Stimulated activated CD4-positive, alpha-beta T cell treated with anti-CD3 and anti-CD28 coated beads, Interleukin-12 subunit alpha, Interleukin-12 subunit beta, amount 100 ng/mL, for 4 hours (primary cell): ENCODE measurements around the gene TGFA.

Source experiments
- DNase-seq: peaks from one replicate; pipeline ENCODE4 v3.0.0-alpha.2; 2020

The TGFA gene

GRCh38 chr2:70461981-70462876 lies 91.4 kb downstream of the TGFA start:
- no peak for DNase-seq

GRCh38 chr2:70461414-70461813 lies 92.2 kb downstream of the TGFA start:
- no peak for DNase-seq

GRCh38 chr2:70460333-70460732 lies 93.3 kb downstream of the TGFA start:
- no peak for DNase-seq

- DNase-seq = no peak
These were observed 95.0 kb downstream of the TGFA start for GRCh38 chr2:70458661-70459060.

GRCh38 chr2:70456585-70457495 lies 96.8 kb downstream of the TGFA start:
- DNase-seq = no peak

- DNase-seq = no peak
These were observed 98.6 kb downstream of the TGFA start for GRCh38 chr2:70454936-70455544.

GRCh38 chr2:70450641-70451250 lies 102.9 kb downstream of the TGFA start:
- DNase-seq = no peak

- DNase-seq = no peak
These were observed 105.6 kb downstream of the TGFA start for GRCh38 chr2:70448041-70448440.

GRCh38 chr2:70443726-70444125 lies 109.9 kb downstream of the TGFA start:
- DNase-seq = no peak

- no peak for DNase-seq
These were observed 110.6 kb downstream of the TGFA start for GRCh38 chr2:70443078-70443465.

GRCh38 chr2:70442301-70443077 lies 111.1 kb downstream of the TGFA start:
- no peak for DNase-seq

GRCh38 chr2:70440621-70441020 lies 113.0 kb downstream of the TGFA start:
- DNase-seq = peak; percentile 17

GRCh38 chr2:70435138-70435537 lies 118.5 kb downstream of the TGFA start:
- DNase-seq = no peak

GRCh38 chr2:70433315-70433714 lies 120.3 kb downstream of the TGFA start:
- DNase-seq = no peak

GRCh38 chr2:70431716-70432347 lies 121.8 kb downstream of the TGFA start:
- DNase-seq = no peak

GRCh38 chr2:70426341-70426740 lies 127.3 kb downstream of the TGFA start:
- DNase-seq = no peak

GRCh38 chr2:70425682-70426301 lies 127.8 kb downstream of the TGFA start:
- DNase-seq = no peak

- DNase-seq = no peak
These were observed 132.9 kb downstream of the TGFA start for GRCh38 chr2:70420740-70421139.

GRCh38 chr2:70420143-70420542 lies 133.5 kb downstream of the TGFA start:
- no peak for DNase-seq

- no peak for DNase-seq
These were observed 135.1 kb downstream of the TGFA start for GRCh38 chr2:70418514-70418913.

- DNase-seq = no peak
These were observed 136.6 kb downstream of the TGFA start for GRCh38 chr2:70417011-70417410.
